ENCODE data around the gene CDH19.

DNA sequence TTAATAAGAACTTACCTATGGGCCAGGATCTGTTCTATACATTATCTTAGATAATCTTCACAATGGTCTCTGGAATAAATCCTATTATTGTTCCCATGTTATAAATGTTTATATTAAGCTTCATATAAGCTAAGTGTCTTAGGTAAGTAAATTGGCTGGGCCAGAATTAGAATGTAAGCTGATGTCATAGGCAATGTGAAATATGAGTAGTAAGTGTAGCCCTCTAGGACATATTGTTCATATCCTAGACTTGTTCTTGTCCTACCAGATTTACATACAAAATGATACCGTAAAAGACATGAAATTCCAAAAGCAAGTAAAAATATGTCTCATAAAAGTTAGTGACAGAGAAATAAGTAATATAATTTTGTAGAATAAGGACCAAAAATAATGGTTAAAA, 89.9 kb downstream of the CDH19 start:
- TF ChIP-seq SUZ12 (IDR thresholded peaks at IDR 0.05; ENCODE audit: unreplicated experiment): no peak
- no peak for TF ChIP-seq POLR2AphosphoS5 (IDR thresholded peaks at IDR 0.05; ENCODE audit: low read length)
- TF ChIP-seq, protein P1, sequence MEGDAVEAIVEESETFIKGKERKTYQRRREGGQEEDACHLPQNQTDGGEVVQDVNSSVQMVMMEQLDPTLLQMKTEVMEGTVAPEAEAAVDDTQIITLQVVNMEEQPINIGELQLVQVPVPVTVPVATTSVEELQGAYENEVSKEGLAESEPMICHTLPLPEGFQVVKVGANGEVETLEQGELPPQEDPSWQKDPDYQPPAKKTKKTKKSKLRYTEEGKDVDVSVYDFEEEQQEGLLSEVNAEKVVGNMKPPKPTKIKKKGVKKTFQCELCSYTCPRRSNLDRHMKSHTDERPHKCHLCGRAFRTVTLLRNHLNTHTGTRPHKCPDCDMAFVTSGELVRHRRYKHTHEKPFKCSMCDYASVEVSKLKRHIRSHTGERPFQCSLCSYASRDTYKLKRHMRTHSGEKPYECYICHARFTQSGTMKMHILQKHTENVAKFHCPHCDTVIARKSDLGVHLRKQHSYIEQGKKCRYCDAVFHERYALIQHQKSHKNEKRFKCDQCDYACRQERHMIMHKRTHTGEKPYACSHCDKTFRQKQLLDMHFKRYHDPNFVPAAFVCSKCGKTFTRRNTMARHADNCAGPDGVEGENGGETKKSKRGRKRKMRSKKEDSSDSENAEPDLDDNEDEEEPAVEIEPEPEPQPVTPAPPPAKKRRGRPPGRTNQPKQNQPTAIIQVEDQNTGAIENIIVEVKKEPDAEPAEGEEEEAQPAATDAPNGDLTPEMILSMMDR (IDR thresholded peaks at IDR 0.05 in 2 of 3, conservative IDR thresholded peaks at IDR 0.05 in 1 of 3; ENCODE audit: control insufficient read depth in 2 of 3, extremely low read depth in 1 of 3, insufficient read depth in 1 of 3, low read depth in 3 of 3, low read length in 3 of 3): no peak
- TF ChIP-seq ETV6 (conservative IDR thresholded peaks at IDR 0.05 in 1 of 2, IDR thresholded peaks at IDR 0.05 in 1 of 2; ENCODE audit: borderline replicate concordance in 1 of 2, low read depth in 1 of 2): no peak
- TF ChIP-seq FOXM1 (IDR thresholded peaks at IDR 0.05; ENCODE audit: low read depth, low read length): no peak
- TF ChIP-seq SMAD1 (IDR thresholded peaks at IDR 0.05; ENCODE audit: low read depth, partially characterized antibody): no peak
- no peak for TF ChIP-seq RAD51 (IDR thresholded peaks at IDR 0.05)

Measured in GM12878 (cell line).